D721Med (cell line): ENCODE data around the gene CD80.
"Not testable (repeated sequence)": the region's sequence is repeated elsewhere in the genome, so short reads cannot be mapped to it uniquely, and the experiment has no call there.

ENCODE experiments used
- DNase-seq: peaks from one replicate; pipeline ENCODE4 v3.0.0; 2011; ENCODE audit warnings: low spot score; ENCODE audit not compliant: insufficient read length
- FAIRE-seq: peaks from 2 replicates; lab custom pipeline; 2011; peaks lifted over from hg19 to GRCh38; lab: Jason Lieb, UNC
- TF ChIP-seq, protein P1 (sequence below): IDR thresholded peaks from 2 replicates; pipeline ENCODE4 v1.5.1; 2012; ENCODE audit warnings: mild to moderate bottlenecking, control low read depth; ENCODE audit not compliant: insufficient read depth; ENCODE audit errors: missing control alignments

Gene CD80

DNA sequence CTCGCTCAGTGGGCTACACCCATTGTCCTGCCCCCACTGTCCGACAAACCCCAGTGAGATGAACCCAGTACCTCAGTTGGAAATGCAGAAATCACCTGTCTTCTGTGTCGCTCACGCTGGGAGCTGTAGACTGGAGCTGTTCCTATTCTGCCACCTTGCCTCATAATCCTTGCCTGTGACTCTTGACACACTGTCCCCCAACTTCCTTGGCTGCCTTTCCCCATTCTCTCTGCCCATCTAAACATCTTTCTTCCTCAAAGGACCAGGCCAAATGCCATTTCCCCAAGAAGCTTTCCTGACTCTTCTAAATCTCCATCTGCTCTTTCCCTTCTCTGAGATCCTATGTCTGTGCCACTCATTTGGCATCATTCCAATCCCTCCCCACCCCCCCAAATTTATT is 9.7 kb upstream of the CD80 start:
- FAIRE-seq (no peak), DNase-seq (no peak)
- TF ChIP-seq, protein P1, sequence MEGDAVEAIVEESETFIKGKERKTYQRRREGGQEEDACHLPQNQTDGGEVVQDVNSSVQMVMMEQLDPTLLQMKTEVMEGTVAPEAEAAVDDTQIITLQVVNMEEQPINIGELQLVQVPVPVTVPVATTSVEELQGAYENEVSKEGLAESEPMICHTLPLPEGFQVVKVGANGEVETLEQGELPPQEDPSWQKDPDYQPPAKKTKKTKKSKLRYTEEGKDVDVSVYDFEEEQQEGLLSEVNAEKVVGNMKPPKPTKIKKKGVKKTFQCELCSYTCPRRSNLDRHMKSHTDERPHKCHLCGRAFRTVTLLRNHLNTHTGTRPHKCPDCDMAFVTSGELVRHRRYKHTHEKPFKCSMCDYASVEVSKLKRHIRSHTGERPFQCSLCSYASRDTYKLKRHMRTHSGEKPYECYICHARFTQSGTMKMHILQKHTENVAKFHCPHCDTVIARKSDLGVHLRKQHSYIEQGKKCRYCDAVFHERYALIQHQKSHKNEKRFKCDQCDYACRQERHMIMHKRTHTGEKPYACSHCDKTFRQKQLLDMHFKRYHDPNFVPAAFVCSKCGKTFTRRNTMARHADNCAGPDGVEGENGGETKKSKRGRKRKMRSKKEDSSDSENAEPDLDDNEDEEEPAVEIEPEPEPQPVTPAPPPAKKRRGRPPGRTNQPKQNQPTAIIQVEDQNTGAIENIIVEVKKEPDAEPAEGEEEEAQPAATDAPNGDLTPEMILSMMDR = no peak

DNA sequence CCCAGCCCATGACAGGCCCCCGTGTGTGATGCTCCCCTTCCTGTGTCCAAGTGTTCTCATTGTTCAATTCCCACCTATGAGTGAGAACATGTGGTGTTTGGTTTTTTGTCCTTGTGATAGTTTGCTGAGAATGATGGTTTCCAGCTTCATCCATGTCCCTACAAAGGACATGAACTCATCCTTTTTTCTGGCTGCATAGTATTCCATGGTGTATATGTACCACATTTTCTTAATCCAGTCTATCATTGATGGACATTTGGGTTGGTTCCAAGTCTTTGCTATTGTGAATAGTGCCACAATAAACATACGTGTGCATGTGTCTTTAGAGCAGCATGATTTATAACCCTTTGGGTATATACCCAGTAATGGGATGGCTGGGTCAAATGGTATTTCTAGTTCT is 3.9 kb upstream of the CD80 start:
- DNase-seq, FAIRE-seq: not testable (repeated sequence)

DNA sequence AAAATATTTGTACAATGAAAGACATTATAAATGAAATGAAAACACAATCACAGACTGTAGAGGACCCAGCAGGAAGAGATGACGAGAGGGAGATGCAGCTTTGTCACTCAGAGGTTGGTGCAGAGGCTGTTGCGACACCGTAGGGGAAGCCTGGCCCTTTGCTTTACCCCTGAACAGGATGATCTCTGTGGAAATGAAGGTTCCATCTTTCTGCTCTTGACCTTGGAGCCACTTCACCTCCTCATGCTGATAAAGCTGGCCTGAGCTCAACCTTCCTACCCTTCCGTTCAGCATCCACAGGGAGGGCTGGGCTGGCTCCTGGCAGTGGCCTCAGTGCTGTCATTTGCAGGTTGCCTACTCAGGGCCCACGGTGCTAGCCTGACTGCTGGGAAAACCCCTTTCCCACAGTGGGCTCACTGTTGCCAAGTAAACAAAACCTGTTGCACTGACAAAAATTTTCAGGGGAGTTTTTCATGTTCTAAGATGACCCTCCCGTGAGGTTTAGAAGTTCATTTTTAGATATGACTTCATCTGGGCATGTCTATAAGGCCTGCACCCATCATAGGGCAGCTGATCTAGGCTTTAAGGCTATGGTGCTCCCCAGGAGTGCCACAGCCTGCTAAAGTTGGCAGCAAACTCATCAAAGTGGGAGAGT is 3.0 kb upstream of the CD80 start:
- TF ChIP-seq, protein P1 = no peak
- DNase-seq (no peak), FAIRE-seq (no peak)

DNA sequence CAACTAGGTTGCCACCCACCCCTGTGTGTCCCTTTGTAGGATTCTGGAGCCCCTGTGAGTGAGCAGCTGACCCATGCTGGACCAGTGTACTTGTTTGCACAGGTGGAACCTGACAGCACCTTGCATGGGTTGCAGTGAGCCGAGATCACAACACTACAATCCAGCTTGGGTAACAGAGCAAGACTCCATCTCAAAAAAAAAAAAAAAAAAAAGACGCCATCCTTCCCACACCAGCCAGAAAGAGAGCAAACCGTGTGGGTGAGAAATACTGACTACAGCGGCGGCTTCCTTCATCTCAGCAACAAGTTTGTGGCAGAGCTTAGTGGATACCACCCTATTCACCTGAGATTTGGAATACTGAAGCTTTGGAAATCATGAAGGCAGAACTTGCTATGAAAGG is 746 bp upstream of the CD80 start:
- DNase-seq (no peak), FAIRE-seq (no peak)
- TF ChIP-seq, protein P1 = no peak

DNA sequence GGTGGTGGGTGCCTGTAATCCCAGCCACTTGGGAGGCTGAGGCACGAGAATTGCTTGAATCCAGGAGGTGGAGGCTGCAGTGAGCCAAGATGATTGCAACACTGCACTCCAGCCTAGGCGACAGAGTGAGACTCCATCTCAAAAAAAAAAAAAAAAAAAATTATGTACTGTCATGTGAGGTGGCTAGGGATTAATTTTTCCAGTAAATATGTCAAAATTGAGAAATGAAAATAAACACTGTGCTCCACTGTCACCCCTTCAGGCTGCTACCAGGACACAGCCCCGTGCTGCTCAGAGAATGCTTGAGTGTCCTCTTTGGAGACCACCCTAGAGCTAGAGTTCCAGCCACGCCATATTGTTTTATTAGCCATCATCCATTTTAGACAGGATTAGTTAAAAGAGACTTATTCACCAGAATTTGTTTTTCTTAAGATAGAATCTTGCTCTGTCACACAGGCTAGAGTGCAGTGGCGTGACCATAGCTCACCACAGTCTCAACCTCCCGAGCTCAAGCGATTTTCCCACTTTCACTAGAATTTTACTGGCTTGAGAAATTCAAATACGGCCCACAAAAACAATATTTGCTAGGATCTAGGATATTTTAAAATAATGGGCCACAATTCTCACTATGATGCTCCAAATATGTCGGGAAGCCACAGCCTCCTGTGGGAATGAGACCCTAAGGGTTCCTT is 642 bp downstream of the CD80 start:
- FAIRE-seq (no peak), DNase-seq (no peak)
- TF ChIP-seq, protein P1 = no peak

DNA sequence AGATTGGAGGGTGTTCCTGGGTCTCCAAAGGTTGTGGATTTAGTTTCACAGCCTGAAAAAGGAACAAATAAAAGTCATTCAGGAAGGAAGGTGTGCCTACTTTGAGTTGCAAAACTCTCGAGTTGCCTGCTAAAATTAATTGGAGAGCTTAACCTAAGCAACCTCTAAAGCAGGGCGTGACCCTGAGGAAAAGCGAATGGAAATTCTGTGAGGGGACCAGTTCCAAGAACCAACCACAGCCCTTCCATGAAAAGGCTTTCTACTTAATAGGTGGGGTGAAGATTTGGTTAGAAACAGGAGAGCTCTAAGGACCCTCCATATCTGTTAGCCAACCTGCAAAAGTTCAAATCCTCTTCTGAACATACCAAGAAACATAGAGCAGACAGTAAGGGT is 1.5 kb downstream of the CD80 start:
- TF ChIP-seq, protein P1 = no peak
- DNase-seq (no peak), FAIRE-seq (no peak)

DNA sequence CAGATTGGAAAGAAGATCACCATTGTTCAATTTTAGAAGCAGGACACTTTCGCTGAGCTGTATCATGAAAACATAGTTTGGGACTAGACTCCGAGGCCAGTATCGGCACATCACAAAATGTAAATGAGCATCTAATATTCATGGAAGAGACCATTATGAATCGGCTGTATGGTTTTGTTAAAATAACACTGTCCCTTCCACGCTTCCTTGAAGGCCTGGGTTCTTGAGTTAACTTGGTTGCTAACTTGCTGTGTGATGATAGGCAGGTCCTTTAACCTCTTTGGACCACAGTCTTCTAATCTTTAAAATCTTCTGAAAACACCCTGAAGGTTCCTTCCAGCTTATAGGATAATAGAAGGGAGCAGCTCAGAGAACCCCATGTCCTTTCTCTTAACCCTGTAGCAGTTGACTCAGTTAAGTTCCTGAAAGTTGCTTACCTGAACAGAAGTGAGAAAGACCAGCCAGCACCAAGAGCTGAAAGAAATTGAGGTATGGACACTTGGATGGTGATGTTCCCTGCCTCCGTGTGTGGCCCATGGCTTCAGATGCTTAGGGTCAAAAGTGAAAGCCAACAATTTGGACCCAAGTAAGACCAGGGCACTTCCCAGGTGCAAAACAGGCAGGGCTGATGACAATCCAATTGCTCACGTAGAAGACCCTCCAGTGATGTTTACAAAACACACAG is 2.1 kb downstream of the CD80 start:
- FAIRE-seq (no peak), DNase-seq (no peak)
- TF ChIP-seq, protein P1 = no peak
